Tibial nerve (tissue), 4 donors: Measurements from ENCODE around the gene PKP4. TPM values are rescaled to one million over a fixed set of nuclear protein-coding genes. Genes with fewer than 3 reads are reported as not detected.

Experiments
- DNase-seq, 2 donors: peaks; one replicate each; pipeline ENCODE4 v3.0.0-alpha.2; 2019; ENCODE audit warnings: low spot score in 2 of 2
- H3K27ac ChIP-seq, 4 donors: fragments of 200-600 bp; sonication (generic) in 3 of 4; one replicate each; pipeline ENCODE4 v1.5.1; 2017 to 2019; ENCODE audit warnings: mild to moderate bottlenecking in 1 of 4
- H3K27me3 ChIP-seq, 2 donors: fragments of 200-600 bp; sonication (generic) in 1 of 2; one replicate each; pipeline versions ENCODE4 v1.5.1 to v1.6.0; 2017 to 2019
- H3K36me3 ChIP-seq, 3 donors: fragments of 200-600 bp; sonication (generic); one replicate each; pipeline ENCODE4 v1.5.1; 2018 to 2019
- H3K4me1 ChIP-seq, 4 donors: fragments of 200-600 bp; sonication (generic) in 3 of 4; one replicate each; pipeline ENCODE4 v1.5.1; 2017 to 2019
- H3K4me3 ChIP-seq, 4 donors: fragments of 200-600 bp; sonication (generic) in 3 of 4; one replicate each; pipeline ENCODE4 v1.5.1; 2017 to 2019; ENCODE audit warnings: mild to moderate bottlenecking in 1 of 4, moderate library complexity in 1 of 4
- H3K9me3 ChIP-seq, 4 donors: fragments of 200-600 bp; sonication (generic) in 3 of 4; one replicate each; pipeline ENCODE4 v1.5.1; 2017 to 2019
- EP300 ChIP-seq, 2 donors: sonication (generic); formaldehyde crosslinking; IDR thresholded peaks; one replicate each; pipeline ENCODE4 v1.6.1; 2017; ENCODE audit warnings: antibody characterized with exemption in 2 of 2, mild to moderate bottlenecking in 1 of 2
- POLR2A ChIP-seq, 2 donors: fragments of 450-650 bp; IDR thresholded peaks; one replicate each; pipeline ENCODE4 v1.6.1; 2017; ENCODE audit warnings: antibody characterized with exemption in 2 of 2, mild to moderate bottlenecking in 2 of 2, moderate library complexity in 2 of 2
- WGBS, 2 donors: methylation state at CpG; one replicate each; pipeline ENCODE4 v1.1.5; 2018; 5-methylcytosine and 5-hydroxymethylcytosine counted together
- total RNA-seq, 4 donors: library from RNA; depleted of rRNA; stranded (reverse); fragments of >200 nt; gene quantifications; one replicate each; pipeline ENCODE4 v1.1.0, GENCODE V29; 2016
- TF ChIP-seq, protein P1 (sequence below), 5 experiments: fragments of 200-600 bp in 3 of 5; fragments of 450-650 bp in 2 of 5; sonication (generic) in 3 of 5; IDR thresholded peaks; one replicate each; pipeline ENCODE4 v1.5.1; 2016 to 2019; ENCODE audit warnings: antibody characterized with exemption in 5 of 5, mild to moderate bottlenecking in 3 of 5, moderate library complexity in 2 of 5

Gene PKP4
- total RNA-seq, 4 donors from 2014 or later, result 57.8 to 100 (median 92.0) TPM

DNA sequence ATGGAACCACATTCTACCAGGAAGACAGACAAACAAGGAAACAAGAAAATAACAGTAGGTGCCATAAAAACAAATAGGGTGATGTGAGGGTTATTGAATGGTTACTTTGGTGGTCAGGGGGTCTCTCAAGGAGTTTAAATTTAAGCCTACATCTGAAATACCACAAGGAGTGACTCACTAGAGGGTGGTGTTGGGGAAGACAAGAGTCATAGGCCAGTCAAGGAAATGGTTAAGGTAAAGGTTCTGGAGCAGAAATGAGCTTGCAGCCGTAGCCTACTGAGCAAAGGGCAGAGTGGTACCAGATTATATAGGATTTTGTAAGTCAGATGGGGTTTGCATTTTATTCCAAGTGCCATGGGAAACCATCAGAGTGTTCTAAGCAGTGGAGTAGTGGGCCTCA lies 202.7 kb downstream of the PKP4 start:
- Histone ChIP-seq H3K4me1 (peaks cover 0 to 16% (median 0%) of the 10 kb centered on the region in 4 donors), H3K9me3 (no peaks in the 10 kb centered on the region), H3K27ac (no peak overlapping the region), H3K4me3 (no peak overlapping the region), H3K36me3 (peaks cover 0 to 38% (median 0%) of the 10 kb centered on the region in 3 donors), H3K27me3 (no peaks in the 10 kb centered on the region)
- no peak for TF ChIP-seq EP300 (IDR thresholded peaks at IDR 0.05)
- TF ChIP-seq, protein P1, sequence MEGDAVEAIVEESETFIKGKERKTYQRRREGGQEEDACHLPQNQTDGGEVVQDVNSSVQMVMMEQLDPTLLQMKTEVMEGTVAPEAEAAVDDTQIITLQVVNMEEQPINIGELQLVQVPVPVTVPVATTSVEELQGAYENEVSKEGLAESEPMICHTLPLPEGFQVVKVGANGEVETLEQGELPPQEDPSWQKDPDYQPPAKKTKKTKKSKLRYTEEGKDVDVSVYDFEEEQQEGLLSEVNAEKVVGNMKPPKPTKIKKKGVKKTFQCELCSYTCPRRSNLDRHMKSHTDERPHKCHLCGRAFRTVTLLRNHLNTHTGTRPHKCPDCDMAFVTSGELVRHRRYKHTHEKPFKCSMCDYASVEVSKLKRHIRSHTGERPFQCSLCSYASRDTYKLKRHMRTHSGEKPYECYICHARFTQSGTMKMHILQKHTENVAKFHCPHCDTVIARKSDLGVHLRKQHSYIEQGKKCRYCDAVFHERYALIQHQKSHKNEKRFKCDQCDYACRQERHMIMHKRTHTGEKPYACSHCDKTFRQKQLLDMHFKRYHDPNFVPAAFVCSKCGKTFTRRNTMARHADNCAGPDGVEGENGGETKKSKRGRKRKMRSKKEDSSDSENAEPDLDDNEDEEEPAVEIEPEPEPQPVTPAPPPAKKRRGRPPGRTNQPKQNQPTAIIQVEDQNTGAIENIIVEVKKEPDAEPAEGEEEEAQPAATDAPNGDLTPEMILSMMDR (IDR thresholded peaks at IDR 0.05), result no peak
- no peak for TF ChIP-seq POLR2A (IDR thresholded peaks at IDR 0.05)
- 92 to 93% methylated on average over 1 of the region's 1 CpG for WGBS, 2 donors
- no peak for DNase-seq

DNA sequence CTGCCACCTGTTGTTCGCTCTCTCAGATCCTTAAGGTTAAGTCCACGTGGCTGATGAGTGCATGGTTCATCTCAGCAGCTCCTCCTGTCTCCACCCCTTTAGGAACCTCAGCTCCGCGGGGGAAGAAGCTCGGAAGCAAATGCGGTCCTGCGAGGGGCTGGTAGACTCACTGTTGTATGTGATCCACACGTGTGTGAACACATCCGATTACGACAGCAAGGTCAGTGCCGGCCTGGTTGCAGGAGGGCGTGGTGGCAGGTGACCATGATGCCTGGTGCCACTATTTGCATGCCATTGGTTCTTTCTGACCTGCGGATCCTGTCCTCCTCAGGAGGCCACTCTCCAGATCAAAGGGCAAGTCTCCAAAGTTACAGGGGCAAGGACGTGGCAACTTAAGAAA lies 204.5 kb downstream of the PKP4 start:
- Histone ChIP-seq H3K4me3 (no peak overlapping the region), H3K4me1 (peaks cover 0 to 16% (median 0%) of the 10 kb centered on the region in 4 donors), H3K27me3 (no peaks in the 10 kb centered on the region), H3K36me3 (peaks cover 0 to 40% (median 0%) of the 10 kb centered on the region in 3 donors), H3K9me3 (no peaks in the 10 kb centered on the region), H3K27ac (no peak overlapping the region)
- TF ChIP-seq EP300 (IDR thresholded peaks at IDR 0.05), result no peak
- TF ChIP-seq, protein P1 (IDR thresholded peaks at IDR 0.05), result no peak
- no peak for TF ChIP-seq POLR2A (IDR thresholded peaks at IDR 0.05)
- 95% methylated on average over 13 to 14 of the region's 14 CpGs for WGBS, 2 donors
- no peak for DNase-seq

DNA sequence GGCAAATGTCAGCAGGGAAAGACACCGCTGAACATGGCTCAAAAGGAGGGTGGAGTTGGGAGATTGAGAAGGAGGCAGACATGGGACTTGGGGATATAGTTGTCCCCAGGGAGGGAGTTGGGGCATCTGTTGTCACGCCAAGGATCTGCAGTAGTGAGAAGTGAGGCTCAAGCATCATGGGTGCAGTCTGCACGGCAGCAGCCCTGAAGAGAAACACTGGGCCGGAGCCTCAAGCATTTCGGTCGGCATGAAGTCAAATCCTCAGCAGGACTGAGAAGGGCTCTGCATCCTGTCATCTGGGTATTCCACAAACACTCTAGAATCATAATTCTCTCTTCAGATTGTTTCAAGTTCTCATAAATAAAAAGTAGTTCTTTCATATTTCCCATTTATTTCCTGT lies 205.7 kb downstream of the PKP4 start:
- Histone ChIP-seq H3K4me3 (no peak overlapping the region), H3K4me1 (peaks cover 0 to 21% (median 0%) of the 10 kb centered on the region in 4 donors), H3K27ac (no peak overlapping the region), H3K27me3 (no peaks in the 10 kb centered on the region), H3K36me3 (peaks cover 0 to 51% (median 0%) of the 10 kb centered on the region in 3 donors), H3K9me3 (no peaks in the 10 kb centered on the region)
- TF ChIP-seq POLR2A (IDR thresholded peaks at IDR 0.05) (no peak), EP300 (IDR thresholded peaks at IDR 0.05) (no peak)
- TF ChIP-seq, protein P1 (IDR thresholded peaks at IDR 0.05), result no peak
- no peak for DNase-seq
- 85 to 88% methylated on average over 6 of the region's 6 CpGs for WGBS, 2 donors

DNA sequence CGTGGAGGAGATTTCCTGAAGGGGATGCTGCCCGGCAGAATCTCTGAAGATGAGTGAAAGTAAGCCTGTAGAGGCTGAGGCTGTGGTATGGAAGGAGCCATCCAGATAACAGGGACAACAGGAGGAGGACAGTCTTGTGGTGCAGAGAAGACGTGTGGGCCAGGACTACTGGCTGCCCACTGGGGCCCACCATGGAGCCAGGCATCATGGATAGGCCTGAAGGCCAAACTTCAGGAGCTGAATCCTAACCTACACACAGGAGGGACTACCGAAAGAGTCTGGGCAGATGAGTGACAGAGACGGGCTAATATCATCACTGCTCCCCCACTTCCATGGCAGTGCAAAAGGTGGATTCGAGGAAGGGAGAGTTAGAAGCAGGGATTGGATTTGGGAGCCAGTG lies 207.0 kb downstream of the PKP4 start:
- H3K4me3 ChIP-seq, result no peak overlapping the region
- no peak overlapping the region for H3K27ac ChIP-seq
- 93 to 94% methylated on average over 6 of the region's 6 CpGs for WGBS, 2 donors
- H3K36me3 ChIP-seq, result peaks cover 0 to 51% (median 0%) of the 10 kb centered on the region in 3 donors
- no peaks in the 10 kb centered on the region for H3K27me3 ChIP-seq
- TF ChIP-seq, protein P1 (IDR thresholded peaks at IDR 0.05), result no peak
- TF ChIP-seq POLR2A (IDR thresholded peaks at IDR 0.05), result no peak
- TF ChIP-seq EP300 (IDR thresholded peaks at IDR 0.05), result no peak
- peaks cover 0 to 22% (median 2%) of the 10 kb centered on the region in 4 donors for H3K4me1 ChIP-seq
- no peak for DNase-seq
- H3K9me3 ChIP-seq, result no peaks in the 10 kb centered on the region

DNA sequence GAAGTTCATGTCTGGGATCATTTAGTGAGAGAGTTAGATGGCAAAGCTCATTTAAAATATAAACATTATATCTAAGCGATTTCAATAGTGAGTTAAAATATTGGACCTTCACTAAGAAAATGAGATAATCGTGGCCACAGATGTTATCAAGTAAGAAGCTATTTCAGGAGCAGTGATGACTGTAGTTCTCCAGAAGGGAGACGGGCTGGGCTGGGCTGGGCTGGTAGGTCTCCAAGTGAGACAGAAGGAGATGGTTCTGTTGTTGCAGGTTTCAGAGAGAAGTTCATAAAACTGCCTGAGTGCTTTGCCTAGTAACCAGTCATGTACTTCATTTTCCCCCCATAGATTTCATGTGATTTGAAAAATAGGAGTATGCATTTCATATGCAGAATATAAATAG lies 208.2 kb downstream of the PKP4 start:
- TF ChIP-seq POLR2A (IDR thresholded peaks at IDR 0.05), result no peak
- TF ChIP-seq EP300 (IDR thresholded peaks at IDR 0.05), result no peak
- TF ChIP-seq, protein P1 (IDR thresholded peaks at IDR 0.05), result no peak
- 65 to 66% methylated on average over 3 of the region's 3 CpGs for WGBS, 2 donors
- no peak for DNase-seq
- Histone ChIP-seq H3K4me3 (no peak overlapping the region), H3K4me1 (peaks cover 0 to 20% (median 2%) of the 10 kb centered on the region in 4 donors), H3K36me3 (peaks cover 0 to 57% (median 0%) of the 10 kb centered on the region in 3 donors), H3K27ac (no peak overlapping the region), H3K27me3 (no peaks in the 10 kb centered on the region), H3K9me3 (no peaks in the 10 kb centered on the region)
